DMS114 treated with DMSO at 0.1 percent for 48 hours (cell line): ENCODE data around the gene RPP25L.

ENCODE experiments used
- DNase-seq: peaks from one replicate; lab custom pipeline; 2025; ENCODE audit not compliant: unreplicated experiment; lab: John Stamatoyannopoulos, UW

The RPP25L gene

GRCh38 chr9:34588671-34589635 is 22.9 kb downstream of the RPP25L start:
- no peak for DNase-seq

- no peak for DNase-seq
Measured at GRCh38 chr9:34587271-34587670, 24.6 kb downstream of the RPP25L start.

- DNase-seq = no peak
Measured at GRCh38 chr9:34585946-34586669, 25.8 kb downstream of the RPP25L start.

GRCh38 chr9:34584970-34585369 is 26.9 kb downstream of the RPP25L start:
- DNase-seq = no peak

GRCh38 chr9:34582787-34583186 is 29.1 kb downstream of the RPP25L start:
- no peak for DNase-seq

GRCh38 chr9:34581318-34581717 is 30.6 kb downstream of the RPP25L start:
- no peak for DNase-seq

GRCh38 chr9:34580358-34580757 is 31.5 kb downstream of the RPP25L start:
- DNase-seq = no peak

- no peak for DNase-seq
Measured at GRCh38 chr9:34579808-34580163, 32.1 kb downstream of the RPP25L start.

GRCh38 chr9:34579104-34579807 is 32.6 kb downstream of the RPP25L start:
- DNase-seq = no peak

GRCh38 chr9:34578241-34579103 is 33.4 kb downstream of the RPP25L start:
- DNase-seq = no peak

- DNase-seq = no peak
Measured at GRCh38 chr9:34577400-34578240, 34.3 kb downstream of the RPP25L start.

GRCh38 chr9:34576597-34577399 is 35.1 kb downstream of the RPP25L start:
- no peak for DNase-seq

GRCh38 chr9:34575862-34576596 is 35.9 kb downstream of the RPP25L start:
- DNase-seq = no peak

GRCh38 chr9:34575241-34575640 is 36.7 kb downstream of the RPP25L start:
- DNase-seq = no peak

- no peak for DNase-seq
Measured at GRCh38 chr9:34574571-34574970, 37.3 kb downstream of the RPP25L start.

- DNase-seq = no peak
Measured at GRCh38 chr9:34573599-34574325, 38.1 kb downstream of the RPP25L start.

GRCh38 chr9:34572628-34573027 is 39.3 kb downstream of the RPP25L start:
- no peak for DNase-seq

- DNase-seq = no peak
Measured at GRCh38 chr9:34572092-34572491, 39.8 kb downstream of the RPP25L start.
